Renal cortical epithelial cell (primary cell): Measurements from ENCODE around the gene ZC2HC1B. TPM values are rescaled to one million over a fixed set of nuclear protein-coding genes. Genes with fewer than 3 reads are reported as not detected.

Experiments
- total RNA-seq: library from RNA; depleted of rRNA; stranded (reverse); fragments of >200 nt; gene quantifications from 2 replicates; pipeline ENCODE4 v1.2.3, GENCODE V29; 2014

Gene ZC2HC1B
- total RNA-seq, 1 donor from 2014 or later, result not detected

Other genes with a start within 250 kb of the ZC2HC1B start
- gene PHACTR2, start 186.5 kb upstream of the ZC2HC1B start, total RNA-seq, result 41.0 and 43.4 TPM in 2 replicates
- gene LTV1, start 21.1 kb upstream of the ZC2HC1B start, total RNA-seq, result 20.7 and 33.1 TPM in 2 replicates
- 7.3 and 40.8 TPM in 2 replicates for gene PLAGL1, start 143.8 kb downstream of the ZC2HC1B start, total RNA-seq
- 49.0 and 127 TPM in 2 replicates for gene SF3B5, start 231.1 kb downstream of the ZC2HC1B start, total RNA-seq